Daoy (cell line): ENCODE data around the gene RALY. TPM values are rescaled to one million over a fixed set of nuclear protein-coding genes. Genes with fewer than 3 reads are reported as not detected.
A peak's percentile ranks its signal among the peaks of the same experiment; 100 is the strongest.

Experiments used
- DNase-seq: peaks from one replicate; pipeline ENCODE4 v3.0.0-alpha.2; 2015; ENCODE audit warnings: low read depth
- total RNA-seq: library from RNA; depleted of rRNA; stranded (reverse); fragments of >200 nt; shearing (Covaris generic); gene quantifications from 2 replicates; pipeline ENCODE4 v1.2.3, GENCODE V29; 2014; rRNA removed

RALY gene
- total RNA-seq: 52.8 and 74.2 TPM in 2 replicates

GRCh38 chr20:33993576-33994221 is at the start of gene RALY:
Gene RALY (plus strand): TSS chr20:33993911. CDS start chr20:34072075, 78,164 bp downstream.
- no peak for DNase-seq

GRCh38 chr20:33944914-33945313 is 48.8 kb upstream of the RALY start:
- DNase-seq: no peak

GRCh38 chr20:33945391-33946081 is 48.2 kb upstream of the RALY start:
- DNase-seq: no peak

- peak; percentile 53 for DNase-seq
Measured at GRCh38 chr20:33947709-33948295, 45.9 kb upstream of the RALY start.

GRCh38 chr20:33948480-33948879 is 45.2 kb upstream of the RALY start:
- no peak for DNase-seq

- DNase-seq: no peak
Measured at GRCh38 chr20:33951171-33951570, 42.5 kb upstream of the RALY start.

- DNase-seq: no peak
Measured at GRCh38 chr20:33954504-33954903, 39.2 kb upstream of the RALY start.

- no peak for DNase-seq
Measured at GRCh38 chr20:33963751-33964150, 30.0 kb upstream of the RALY start.

- DNase-seq: no peak
Measured at GRCh38 chr20:33964441-33964840, 29.3 kb upstream of the RALY start.

GRCh38 chr20:33967126-33967525 is 26.6 kb upstream of the RALY start:
- DNase-seq: no peak

- no peak for DNase-seq
Measured at GRCh38 chr20:33969563-33969962, 24.1 kb upstream of the RALY start.

GRCh38 chr20:33970229-33970628 is 23.5 kb upstream of the RALY start:
- DNase-seq: no peak

GRCh38 chr20:33971147-33971975 is 22.4 kb upstream of the RALY start:
- no peak for DNase-seq

- no peak for DNase-seq
Measured at GRCh38 chr20:33976959-33977358, 16.8 kb upstream of the RALY start.

- DNase-seq: no peak
Measured at GRCh38 chr20:33977535-33977934, 16.2 kb upstream of the RALY start.

- no peak for DNase-seq
Measured at GRCh38 chr20:33979094-33979493, 14.6 kb upstream of the RALY start.

- DNase-seq: no peak
Measured at GRCh38 chr20:33981347-33981746, 12.4 kb upstream of the RALY start.

GRCh38 chr20:33981964-33982363 is 11.7 kb upstream of the RALY start:
- DNase-seq: no peak

- DNase-seq: no peak
Measured at GRCh38 chr20:33983371-33983770, 10.3 kb upstream of the RALY start.

- DNase-seq: no peak
Measured at GRCh38 chr20:33984182-33984719, 9.5 kb upstream of the RALY start.

GRCh38 chr20:33985280-33985679 is 8.4 kb upstream of the RALY start:
- DNase-seq: no peak

- DNase-seq: no peak
Measured at GRCh38 chr20:33985830-33986229, 7.9 kb upstream of the RALY start.
